ENCODE measurements around the gene SYNM.

DNA sequence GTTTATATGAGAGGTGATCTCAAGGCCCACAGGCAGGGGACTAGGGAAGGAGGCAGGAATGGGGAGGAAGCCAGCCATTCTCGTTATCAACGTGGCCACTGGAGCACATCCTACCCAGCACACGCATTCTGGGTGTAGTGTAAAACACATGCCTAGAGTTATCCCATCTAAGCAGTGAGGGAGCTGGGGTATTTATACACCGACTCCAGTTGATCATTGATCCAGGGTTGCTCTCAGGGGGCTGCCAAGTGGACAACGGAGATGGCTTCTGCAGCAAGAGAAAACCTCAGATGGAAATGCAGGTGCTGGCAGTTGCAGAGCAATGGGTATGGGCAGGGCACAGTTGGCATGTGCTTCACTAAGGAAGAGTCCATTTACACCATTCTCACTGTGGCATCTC lies 30.4 kb upstream of the SYNM start:
- TF ChIP-seq, protein P1, sequence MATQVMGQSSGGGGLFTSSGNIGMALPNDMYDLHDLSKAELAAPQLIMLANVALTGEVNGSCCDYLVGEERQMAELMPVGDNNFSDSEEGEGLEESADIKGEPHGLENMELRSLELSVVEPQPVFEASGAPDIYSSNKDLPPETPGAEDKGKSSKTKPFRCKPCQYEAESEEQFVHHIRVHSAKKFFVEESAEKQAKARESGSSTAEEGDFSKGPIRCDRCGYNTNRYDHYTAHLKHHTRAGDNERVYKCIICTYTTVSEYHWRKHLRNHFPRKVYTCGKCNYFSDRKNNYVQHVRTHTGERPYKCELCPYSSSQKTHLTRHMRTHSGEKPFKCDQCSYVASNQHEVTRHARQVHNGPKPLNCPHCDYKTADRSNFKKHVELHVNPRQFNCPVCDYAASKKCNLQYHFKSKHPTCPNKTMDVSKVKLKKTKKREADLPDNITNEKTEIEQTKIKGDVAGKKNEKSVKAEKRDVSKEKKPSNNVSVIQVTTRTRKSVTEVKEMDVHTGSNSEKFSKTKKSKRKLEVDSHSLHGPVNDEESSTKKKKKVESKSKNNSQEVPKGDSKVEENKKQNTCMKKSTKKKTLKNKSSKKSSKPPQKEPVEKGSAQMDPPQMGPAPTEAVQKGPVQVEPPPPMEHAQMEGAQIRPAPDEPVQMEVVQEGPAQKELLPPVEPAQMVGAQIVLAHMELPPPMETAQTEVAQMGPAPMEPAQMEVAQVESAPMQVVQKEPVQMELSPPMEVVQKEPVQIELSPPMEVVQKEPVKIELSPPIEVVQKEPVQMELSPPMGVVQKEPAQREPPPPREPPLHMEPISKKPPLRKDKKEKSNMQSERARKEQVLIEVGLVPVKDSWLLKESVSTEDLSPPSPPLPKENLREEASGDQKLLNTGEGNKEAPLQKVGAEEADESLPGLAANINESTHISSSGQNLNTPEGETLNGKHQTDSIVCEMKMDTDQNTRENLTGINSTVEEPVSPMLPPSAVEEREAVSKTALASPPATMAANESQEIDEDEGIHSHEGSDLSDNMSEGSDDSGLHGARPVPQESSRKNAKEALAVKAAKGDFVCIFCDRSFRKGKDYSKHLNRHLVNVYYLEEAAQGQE (IDR thresholded peaks at IDR 0.05; ENCODE audit: low read depth): no peak
- TF ChIP-seq ZNF274 (IDR thresholded peaks at IDR 0.05; ENCODE audit: low read depth, low read length): no peak
- no peak for TF ChIP-seq SP1 (IDR thresholded peaks at IDR 0.05; ENCODE audit: low read depth)
- TF ChIP-seq, protein P2, sequence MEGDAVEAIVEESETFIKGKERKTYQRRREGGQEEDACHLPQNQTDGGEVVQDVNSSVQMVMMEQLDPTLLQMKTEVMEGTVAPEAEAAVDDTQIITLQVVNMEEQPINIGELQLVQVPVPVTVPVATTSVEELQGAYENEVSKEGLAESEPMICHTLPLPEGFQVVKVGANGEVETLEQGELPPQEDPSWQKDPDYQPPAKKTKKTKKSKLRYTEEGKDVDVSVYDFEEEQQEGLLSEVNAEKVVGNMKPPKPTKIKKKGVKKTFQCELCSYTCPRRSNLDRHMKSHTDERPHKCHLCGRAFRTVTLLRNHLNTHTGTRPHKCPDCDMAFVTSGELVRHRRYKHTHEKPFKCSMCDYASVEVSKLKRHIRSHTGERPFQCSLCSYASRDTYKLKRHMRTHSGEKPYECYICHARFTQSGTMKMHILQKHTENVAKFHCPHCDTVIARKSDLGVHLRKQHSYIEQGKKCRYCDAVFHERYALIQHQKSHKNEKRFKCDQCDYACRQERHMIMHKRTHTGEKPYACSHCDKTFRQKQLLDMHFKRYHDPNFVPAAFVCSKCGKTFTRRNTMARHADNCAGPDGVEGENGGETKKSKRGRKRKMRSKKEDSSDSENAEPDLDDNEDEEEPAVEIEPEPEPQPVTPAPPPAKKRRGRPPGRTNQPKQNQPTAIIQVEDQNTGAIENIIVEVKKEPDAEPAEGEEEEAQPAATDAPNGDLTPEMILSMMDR (IDR thresholded peaks at IDR 0.05 in 2 of 3, conservative IDR thresholded peaks at IDR 0.05 in 1 of 3; ENCODE audit: borderline replicate concordance in 1 of 3, insufficient read depth in 1 of 3, low read depth in 2 of 3, low read length in 2 of 3): no peak
- no peak for TF ChIP-seq POLR2AphosphoS5 (IDR thresholded peaks at IDR 0.05; ENCODE audit: low read depth, low read length)
- TF ChIP-seq ELF1 (IDR thresholded peaks at IDR 0.05; ENCODE audit: borderline replicate concordance, low read depth): no peak
- no peak for TF ChIP-seq EZH2 (IDR thresholded peaks at IDR 0.05)

Measured in HCT116 (cell line).